Measurements from ENCODE around the gene SPATA31A6. TPM values are rescaled to one million over a fixed set of nuclear protein-coding genes. Genes with fewer than 3 reads are reported as not detected.
"Not testable (repeated sequence)": the region's sequence is repeated elsewhere in the genome, so short reads cannot be mapped to it uniquely, and the experiment has no call there.

Gene SPATA31A6
- polyA plus RNA-seq (2013, experiment 1 of 2; ENCODE audit: insufficient read length): not detected
- not detected for polyA plus RNA-seq (2013, experiment 2 of 2; ENCODE audit: insufficient read length)

DNA sequence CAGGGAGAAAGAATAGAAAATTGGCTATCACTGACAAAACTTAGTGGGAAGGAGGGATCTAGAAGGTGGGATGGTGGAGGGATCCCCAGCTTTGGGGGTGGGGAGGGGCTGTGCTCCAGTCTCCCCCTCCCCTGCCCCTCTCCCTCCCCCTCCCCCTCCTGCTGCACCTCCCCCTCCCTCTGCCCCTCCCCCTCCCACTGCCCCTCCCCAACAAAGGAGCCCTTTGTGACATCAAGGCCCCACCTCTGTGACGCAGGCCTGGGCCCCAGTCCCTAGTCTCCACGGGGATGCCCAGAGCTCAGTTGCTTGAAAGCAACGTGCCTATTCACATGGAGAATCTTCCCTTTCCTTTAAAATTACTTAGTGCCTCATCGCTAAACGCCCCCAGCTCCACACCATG is at the start of gene SPATA31A6:
SPATA31A6 (plus strand) TSS at position 301 of the 400 bp plus-strand sequence; CDS start at position 330, 29 bp downstream.
- DNase-seq: not testable (repeated sequence)

DNA sequence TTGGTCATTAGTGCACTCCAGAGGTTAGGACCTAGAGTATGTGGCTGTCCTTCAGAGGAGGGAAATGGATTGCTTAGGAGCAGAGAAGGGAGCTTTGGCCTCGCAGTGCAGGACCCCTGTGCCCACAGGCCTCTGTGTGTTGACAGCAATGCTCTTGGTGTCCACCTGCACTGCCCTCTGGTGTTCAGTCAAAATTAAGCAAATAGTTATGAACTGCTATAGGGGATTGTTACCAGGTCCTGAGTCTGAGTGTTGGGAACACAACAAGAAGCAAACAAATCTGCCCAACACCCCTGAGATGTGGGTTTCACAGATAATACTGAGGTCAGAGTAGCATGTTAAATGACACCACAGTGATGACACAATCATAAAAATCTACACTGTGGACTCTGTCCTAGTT is 23.2 kb upstream of the SPATA31A6 start:
- DNase-seq: peak; percentile 18

DNA sequence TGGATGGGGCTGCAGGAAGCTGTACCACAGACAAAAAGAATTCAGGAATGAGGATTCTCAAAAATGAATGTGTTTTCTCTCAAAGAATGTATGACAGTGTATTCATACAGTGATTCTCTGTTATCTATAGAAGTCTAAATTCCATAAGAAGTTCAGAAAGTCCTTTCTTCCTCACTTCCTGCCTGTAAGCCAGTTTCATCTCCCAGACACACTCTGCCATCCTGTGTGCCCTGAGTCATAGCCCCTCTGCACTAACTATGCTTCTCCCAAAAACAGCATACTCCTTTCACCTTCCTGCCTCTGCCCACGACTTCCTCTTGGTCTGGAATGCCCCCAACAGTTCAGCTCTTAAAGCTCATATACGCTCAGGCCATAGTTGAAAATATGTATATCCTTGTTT is 36.4 kb downstream of the SPATA31A6 start:
- DNase-seq: peak; percentile 89

DNA sequence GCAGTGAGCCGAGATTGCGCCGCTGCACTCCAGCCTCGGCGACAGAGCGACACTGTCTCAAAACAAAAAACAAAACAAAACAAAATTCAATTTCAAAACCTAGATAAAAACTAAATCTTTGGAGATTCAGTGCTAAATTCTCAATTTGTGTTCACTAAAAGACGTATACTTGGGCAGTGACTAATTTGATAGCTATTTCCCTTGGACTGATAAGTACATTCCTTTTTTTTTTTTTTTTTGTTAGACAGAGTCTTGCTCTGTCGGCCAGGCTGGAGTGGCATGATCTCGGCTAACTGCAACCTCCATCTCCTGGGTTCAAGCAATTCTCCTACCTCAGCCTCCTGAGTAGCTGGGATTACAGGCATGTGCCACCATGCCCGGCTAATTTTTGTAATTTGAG is 39.8 kb downstream of the SPATA31A6 start:
- peak; percentile 78 for DNase-seq

DNA sequence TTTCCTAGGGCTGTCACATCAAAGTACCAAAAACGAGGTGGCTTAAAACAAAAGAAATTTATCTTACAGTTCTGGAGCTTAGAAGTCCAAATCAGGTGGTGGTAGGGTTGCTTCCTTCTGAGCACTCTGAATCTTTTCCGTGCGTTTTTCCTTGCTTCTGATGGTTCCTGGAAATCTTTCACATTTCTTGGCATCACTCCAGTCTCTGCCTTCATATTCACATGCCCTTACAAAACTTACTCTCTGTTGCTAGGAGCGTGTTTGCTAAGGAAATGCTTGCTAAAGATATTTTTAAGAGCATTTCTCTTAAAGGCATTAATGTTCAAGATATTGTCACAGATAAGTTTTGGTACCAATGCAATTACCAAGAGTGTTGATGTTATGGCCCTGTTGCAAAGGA is 49.6 kb downstream of the SPATA31A6 start:
- not testable (repeated sequence) for DNase-seq

DNA sequence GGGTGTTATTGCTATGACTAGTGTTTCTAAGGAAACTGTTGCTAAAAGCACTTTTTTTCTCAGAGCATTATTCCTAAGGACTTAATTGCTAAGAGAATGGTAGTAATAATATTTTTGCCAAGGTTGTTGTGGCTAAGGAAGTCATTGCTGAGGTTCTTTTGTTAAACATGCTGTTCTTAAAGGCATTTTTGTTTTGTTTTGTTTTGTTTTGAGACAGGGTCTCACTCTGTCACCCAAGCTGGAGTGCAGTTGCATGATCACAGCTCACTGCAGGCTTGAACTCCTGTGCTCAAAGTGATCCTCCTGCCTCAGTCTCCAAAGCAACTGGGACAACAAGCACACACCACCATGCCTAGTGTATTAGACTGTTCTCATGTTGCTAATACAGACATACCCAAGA is 51.2 kb downstream of the SPATA31A6 start:
- DNase-seq: not testable (repeated sequence)

DNA sequence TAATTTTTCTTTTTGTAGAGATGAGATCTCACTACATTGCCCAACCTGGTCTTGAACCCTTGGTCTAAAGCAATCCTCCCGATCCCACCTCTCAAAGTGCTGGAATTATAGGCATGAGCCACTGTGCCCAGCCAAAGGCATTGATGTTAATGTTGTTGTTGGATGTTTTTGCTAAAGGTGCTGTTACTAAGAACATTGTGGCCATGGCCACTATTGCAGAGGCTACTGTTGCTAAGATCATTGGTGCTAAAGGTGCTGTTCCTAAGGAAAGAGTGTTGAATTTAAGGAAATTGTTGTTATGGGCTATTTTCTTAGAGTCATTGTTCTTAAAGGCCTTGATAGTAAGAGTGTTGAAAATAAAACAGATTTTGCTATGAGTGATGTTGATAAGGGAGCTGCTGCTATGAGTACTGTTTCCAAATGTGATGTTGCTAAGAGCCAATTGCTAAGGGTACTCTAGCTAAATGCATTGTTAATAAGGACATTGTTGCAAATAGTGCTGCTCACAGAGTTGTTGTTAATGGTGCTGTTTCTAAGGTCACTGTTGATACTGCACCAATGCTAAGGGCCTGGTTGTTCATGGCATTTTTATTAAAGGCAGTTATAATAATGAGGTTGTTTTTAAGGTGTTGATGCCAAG is 52.0 kb downstream of the SPATA31A6 start:
- not testable (repeated sequence) for DNase-seq

DNA sequence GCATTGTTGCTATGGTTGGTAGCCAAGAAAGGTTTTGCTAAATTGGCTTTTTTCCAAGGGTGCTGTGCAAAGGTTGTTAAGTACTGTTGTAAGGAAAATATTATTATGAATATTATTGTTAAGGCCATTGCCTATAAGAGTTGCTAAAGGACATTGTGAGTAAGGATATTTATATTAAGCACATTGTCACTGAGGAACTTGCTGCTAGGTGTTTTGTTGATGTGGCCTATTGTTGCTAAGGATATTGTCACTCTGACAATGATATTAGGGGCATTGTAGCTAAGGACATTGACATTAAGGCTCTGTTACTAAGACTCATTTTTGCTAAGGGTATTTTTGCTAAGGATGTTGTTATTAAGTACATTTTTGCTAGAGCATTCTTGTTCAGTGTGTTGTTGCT is 52.6 kb downstream of the SPATA31A6 start:
- not testable (repeated sequence) for DNase-seq

DNA sequence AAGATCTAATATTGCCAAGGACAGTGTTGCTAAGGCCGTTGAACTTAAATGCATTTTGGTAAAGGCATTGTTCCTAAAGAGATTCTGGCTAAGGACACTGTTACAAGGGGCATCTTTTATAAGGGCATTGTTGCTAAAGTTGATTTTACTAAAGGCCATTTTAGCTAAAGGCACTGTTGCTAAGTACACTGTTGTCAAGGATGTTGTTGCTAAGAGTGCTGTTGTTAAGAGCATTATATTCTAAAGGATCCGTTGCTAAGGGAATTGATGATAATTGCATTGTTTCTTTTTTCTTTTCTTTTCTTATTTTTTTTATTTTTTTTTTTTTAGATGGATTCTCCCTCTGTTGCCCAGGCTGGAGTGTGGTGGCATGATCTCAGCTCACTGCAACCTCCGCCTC is 53.9 kb downstream of the SPATA31A6 start:
- DNase-seq: not testable (repeated sequence)

DNA sequence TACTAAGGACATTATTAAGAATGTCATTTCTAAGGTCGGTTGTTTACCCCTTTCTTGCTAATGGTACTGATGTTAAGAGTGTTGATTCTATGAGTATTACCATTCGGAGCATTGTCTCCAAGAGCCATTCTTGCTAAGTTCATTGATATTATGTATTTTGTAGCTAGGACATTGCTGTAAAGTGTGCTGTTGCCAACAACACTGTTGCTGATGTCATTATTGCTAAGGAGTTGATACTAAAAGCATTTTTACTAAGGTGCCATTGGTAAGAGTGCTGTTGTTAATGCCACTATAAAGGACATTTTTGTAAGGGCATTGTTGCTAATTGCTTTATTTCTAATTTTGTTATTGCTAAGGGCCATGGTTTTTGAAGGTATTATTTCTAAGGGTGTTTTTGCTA is 55.4 kb downstream of the SPATA31A6 start:
- not testable (repeated sequence) for DNase-seq
